HG02623 (cell line): ENCODE measurements around the gene AFAP1.
"Not testable (repeated sequence)": the region's sequence is repeated elsewhere in the genome, so short reads cannot be mapped to it uniquely, and the experiment has no call there.

ENCODE experiments used
- ATAC-seq: cut with Tn5 transposase; IDR thresholded peaks from one replicate; pipeline ENCODE4 v1.9.1; 2021; ENCODE audit warnings: moderate library complexity; ENCODE audit not compliant: unreplicated experiment

Gene AFAP1

GRCh38 chr4:7947927-7948326 is 8.3 kb upstream of the AFAP1 start:
- ATAC-seq, result no peak

DNA sequence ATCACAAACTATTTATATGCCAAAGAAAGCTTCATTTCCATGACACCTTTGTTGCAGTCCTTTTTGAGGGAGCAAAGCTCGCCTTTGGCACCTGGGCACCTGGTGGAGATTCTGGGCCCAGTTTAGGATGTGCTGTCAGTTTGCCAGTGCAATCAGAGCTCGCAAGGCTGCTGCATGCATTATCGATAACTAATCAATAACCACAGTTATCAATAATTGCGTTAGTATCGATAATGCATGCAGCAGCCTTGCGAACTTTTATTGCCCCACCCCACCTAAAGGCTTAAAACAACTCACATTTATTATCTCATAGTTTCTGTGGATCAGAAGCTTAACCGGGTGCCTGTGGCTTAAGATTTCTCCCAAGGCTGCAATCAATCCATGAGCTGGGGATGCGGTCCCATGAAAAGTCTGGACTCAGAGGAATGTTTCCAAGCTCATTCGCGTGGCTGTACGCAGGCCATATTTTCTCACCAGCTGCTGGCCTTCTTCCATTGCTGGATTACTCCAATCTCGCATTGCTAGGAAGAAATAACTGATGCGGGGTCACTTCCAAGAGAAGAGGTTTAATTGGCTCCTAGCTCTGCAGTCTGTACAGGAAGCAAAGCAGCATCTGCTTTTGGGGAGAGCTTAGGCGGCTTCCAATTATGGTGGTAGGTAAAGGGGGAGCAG is 6.2 kb upstream of the AFAP1 start:
- no peak for ATAC-seq

- no peak for ATAC-seq
These were observed 5.0 kb upstream of the AFAP1 start for GRCh38 chr4:7944599-7945220.

- ATAC-seq, result not testable (repeated sequence)
These were observed 4.0 kb upstream of the AFAP1 start for GRCh38 chr4:7943688-7944087.

GRCh38 chr4:7943211-7943610 is 3.5 kb upstream of the AFAP1 start:
- ATAC-seq, result no peak

DNA sequence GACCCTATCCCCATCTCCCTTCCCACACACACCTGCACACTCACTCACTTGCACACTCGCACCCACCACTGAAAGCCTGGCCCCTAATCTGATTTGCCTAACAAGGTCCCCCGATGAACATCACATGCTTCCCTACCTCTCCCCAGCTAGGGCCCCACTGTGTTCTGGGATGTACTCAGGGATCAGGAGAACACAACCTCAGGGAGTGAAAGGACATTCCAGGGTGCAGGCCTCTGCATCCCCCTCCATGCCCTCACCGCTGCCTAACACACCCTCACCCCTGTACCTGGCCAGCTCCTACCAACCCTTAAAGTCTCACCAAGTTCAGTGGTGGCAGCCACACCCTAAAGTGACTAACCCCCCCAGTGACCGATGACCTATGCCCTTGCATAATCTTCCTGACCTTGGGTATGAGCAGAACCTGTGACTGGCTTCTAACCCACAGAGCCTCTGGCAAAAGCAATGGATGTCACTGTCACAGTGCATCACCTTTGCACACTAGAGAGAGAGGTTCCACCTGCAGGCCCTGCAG is 2.4 kb upstream of the AFAP1 start:
- ATAC-seq, result no peak

DNA sequence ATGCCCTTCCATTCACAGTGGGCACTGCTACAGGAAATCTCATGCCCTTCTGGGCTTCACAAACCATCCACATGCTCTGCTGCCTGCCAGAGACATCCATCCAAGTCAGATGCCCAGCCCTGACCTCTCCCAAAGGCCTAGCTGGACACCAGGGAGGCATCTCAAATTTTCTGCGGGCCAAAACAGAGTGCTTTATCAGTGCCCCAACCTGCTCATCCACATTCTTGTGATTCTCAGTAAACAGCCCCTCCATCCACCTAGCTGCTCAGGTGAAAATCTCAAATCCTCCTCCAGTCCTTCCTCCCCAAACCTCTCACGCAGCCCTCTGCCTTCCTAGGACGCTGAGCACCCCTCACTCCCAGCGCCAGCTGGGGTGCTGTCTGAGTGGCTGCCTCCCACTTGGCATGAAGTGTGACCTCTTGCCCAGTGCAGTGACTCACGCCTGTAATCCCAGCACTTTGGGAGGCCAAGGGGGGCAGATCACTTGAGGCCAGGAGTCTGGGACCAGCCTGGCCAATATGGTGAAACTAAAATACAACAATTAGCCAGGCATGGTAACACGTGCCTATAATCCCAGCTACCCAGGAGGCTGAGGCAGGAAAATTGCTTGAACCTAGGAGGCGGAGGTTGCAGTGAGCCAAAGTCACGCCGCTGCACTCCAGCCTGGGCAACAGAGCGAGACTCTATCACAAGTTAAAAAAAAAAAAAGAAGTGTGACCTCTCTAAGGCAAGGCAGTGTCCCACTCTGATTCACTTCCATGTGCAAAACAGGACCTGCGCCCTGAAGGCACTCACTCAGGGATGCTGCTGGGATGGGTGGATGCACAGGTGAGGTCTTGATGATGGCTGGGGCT is 1.7 kb upstream of the AFAP1 start:
- no peak for ATAC-seq

DNA sequence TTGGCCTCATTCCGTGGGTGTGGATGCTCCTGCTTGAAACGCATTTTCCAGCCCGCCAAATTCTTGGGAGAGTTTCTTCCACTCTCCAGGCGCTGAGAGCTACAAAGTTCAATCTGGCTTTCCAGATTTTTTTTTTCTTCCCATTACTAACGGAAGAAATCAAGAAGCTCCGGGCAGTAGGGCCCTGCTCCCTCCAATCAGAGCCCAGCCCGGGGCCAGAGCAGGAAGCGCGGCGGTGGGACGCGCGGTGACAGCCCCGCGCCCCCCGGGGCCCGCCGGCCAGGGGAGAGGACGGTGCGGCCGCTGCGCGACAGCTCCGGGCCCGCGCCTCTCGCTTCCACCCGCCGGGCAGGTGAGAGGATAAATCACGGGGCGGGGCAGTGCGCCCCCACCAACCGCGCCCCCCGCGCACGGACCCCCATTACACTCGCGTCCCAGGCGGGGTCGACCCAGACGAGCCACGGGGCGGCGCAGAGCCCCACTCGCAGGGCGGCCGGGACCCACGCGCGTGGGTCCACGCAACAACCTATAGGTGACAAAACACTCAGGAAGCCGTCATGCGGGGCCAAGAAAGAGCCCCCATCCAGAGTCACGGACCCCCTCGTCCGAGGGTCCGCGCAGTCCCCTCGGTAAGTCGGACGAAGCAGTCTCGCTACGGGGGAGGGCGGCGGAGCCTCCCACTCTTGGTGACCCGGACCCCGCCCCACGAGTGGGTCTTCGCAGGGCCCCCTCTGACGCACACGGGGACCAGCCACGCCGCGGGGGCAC is 868 bp downstream of the AFAP1 start:
- ATAC-seq, result no peak

DNA sequence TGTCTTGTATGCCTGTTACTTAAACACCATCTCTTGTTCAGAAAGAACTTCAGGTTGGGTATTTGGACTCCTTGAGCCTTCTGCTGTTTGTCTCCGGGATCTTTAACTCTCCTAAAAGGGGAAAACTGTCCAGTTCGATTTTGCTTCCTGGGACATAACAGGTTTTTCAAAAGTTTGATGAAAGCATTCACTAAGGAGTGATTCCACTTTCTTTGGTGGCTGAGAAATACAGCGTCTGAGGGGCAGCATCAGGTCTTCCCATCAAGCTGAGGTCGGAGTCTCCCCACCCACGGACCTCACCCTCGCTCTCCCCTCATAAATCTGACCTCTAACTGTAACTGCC is 1.4 kb downstream of the AFAP1 start:
- ATAC-seq, result no peak

- ATAC-seq, result no peak
These were observed 2.7 kb downstream of the AFAP1 start for GRCh38 chr4:7937006-7937405.

- no peak for ATAC-seq
These were observed 5.8 kb downstream of the AFAP1 start for GRCh38 chr4:7933651-7934510.

DNA sequence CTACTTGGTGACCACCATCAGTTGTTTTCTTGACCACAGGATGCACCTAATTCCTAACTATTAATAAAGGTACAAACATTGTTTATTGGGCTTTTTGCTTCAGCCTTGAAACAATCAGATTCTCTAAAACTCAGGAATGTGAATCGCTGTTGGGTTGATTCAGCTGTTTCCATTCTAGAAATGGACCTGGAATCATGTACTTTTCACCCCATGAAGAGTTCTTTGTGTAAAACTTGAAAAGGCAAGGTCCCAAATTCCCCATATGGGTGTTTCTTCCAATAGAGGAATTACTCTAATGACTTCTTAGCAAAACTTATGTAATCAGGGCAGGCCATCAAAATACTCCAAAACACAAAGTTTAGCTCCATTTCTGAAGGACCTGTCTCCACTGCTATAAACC is 7.4 kb downstream of the AFAP1 start:
- no peak for ATAC-seq

DNA sequence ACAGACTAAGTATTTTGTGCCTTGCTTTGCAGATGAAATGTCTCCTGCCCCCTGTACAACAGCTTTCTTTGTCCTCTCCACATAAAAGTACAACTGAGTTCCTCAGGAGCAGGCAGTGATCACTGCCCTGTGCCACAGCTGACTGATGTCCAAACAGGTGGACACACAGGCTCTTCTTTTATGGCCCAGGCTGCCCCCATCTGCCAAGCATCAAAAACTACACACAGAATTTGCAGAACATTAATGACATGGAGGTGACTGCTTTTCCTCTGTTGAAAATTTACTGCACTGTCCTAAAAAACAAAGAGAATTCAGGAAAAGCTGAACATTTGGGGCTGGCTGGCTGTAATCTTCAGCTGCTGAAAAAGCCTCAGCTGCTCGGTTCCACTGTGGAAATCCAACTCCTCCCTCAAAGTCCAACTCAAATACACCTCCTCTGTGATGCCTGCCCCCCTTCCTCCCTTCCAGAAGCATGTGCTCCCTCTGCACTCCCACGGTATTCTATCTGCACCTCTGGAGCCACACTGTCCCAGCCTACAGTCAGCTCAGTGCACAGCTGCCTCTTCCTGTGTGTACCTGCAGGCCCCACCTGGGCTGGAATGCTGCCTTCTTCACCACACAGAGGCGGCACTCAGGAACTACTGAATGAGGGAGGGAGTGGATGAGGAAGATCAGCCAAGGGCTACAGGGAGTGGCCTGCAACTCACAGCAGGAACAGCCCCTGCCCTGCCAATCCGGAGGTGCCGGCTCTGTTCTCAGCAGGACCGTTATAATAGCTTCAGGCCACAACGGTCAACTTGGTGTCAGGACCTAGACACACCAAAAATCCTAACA is 10.3 kb downstream of the AFAP1 start:
- ATAC-seq, result no peak

GRCh38 chr4:7928711-7929110 is 10.9 kb downstream of the AFAP1 start:
- no peak for ATAC-seq

GRCh38 chr4:7926822-7927221 is 12.8 kb downstream of the AFAP1 start:
- no peak for ATAC-seq

DNA sequence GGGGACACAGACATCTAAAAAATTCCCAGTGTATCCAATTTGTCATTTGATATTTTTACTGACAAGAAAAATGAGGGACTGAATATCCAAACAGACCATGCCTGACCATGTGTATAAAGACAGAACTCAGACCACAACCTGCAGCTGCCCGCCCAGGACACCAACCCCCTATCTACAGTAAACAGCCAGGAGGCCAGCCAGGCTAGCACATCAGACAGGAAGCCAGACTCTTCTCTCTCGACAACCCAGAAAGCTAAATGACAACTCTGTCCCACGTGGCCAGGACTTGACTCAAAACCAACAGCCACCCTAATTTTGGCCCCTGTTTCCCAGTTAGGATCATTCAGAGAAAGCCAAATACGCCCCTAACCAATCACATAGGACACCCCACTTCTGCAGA is 15.1 kb downstream of the AFAP1 start:
- ATAC-seq, result no peak

DNA sequence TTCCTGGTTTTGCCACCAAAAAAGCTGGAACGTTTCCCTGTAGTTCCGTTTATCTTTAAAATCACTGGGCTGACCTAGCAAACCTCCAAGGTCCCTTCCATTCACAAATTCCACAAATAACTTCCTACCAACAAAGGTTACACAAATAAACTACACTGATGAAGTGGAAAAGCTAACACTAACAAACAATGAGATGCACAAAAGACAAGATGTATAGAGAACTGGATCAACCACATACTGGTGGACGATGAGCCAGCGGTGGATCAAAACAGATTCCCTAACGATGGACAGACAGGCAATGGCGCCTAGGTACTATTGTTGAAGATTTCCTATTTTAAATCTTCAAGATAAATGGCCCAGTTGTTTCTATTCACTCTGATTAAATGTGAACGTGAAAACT is 15.5 kb downstream of the AFAP1 start:
- ATAC-seq, result no peak

- no peak for ATAC-seq
These were observed 17.2 kb downstream of the AFAP1 start for GRCh38 chr4:7922466-7922865.

DNA sequence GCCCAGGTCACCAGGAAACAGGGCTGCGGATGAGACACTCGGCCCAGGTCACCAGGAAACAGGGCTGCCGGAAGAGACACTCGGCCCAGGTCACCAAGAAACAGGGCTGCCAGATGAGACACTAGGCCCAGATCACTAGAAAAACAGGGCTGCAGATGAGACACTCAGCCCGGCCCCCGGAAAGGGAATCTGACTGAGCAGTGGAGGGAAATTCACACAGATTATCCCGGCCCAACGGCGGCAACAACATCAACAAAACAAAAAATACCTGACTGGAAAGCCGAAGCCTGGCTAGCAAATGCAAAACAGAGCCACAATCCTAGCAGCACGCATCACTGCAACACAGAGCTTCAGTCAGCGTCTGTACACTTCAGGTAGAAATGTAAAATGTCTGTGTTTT is 20.7 kb downstream of the AFAP1 start:
- ATAC-seq, result no peak
